H1 (cell line): ENCODE data around the gene WDR27. TPM values are rescaled to one million over a fixed set of nuclear protein-coding genes. Genes with fewer than 3 reads are reported as not detected.

Source experiments
- CTCF ChIA-PET: fragments of 300-600 bp; sonication (Branson Sonifier 250); formaldehyde crosslinking; loops from one replicate; lab custom pipeline; 2021; ENCODE audit not compliant: partially characterized antibody; lab: Charles Lee
- POLR2A ChIA-PET: fragments of 300-600 bp; sonication (Branson Sonifier 250); formaldehyde crosslinking; loops from one replicate; lab custom pipeline; 2021; ENCODE audit warnings: inconsistent platforms; ENCODE audit not compliant: partially characterized antibody; lab: Charles Lee
- DNase-seq, 2 experiments: peaks; one replicate each; pipeline versions ENCODE4 v3.0.0 to v3.0.0-alpha.2; 2010 to 2022; ENCODE audit warnings: low spot score in 2 of 2, low read depth in 1 of 2, mixed read lengths in 1 of 2
- FAIRE-seq: peaks from 2 replicates; lab custom pipeline; 2011; peaks lifted over from hg19 to GRCh38; lab: Jason Lieb, UNC
- H2AFZ ChIP-seq: 2 replicates; pipeline ENCODE4 v1.8.1; 2012; ENCODE audit warnings: low read length, inconsistent platforms
- H2AK5ac ChIP-seq: 2 replicates; pipeline ENCODE4 v1.6.1; 2013; ENCODE audit warnings: low read depth, low read length
- H2BK120ac ChIP-seq: replicated peaks from 2 replicates; pipeline ENCODE3; 2013; ENCODE audit warnings: low read depth, low read length, inconsistent platforms
- H2BK12ac ChIP-seq: 2 replicates; pipeline ENCODE4 v1.6.1; 2013; ENCODE audit warnings: low read depth, low read length
- H2BK15ac ChIP-seq: 2 replicates; pipeline ENCODE4 v1.6.1; 2013; ENCODE audit warnings: low read length
- H2BK20ac ChIP-seq: 2 replicates; pipeline ENCODE4 v1.6.1; 2013; ENCODE audit warnings: low read length
- H2BK5ac ChIP-seq: 2 replicates; pipeline ENCODE4 v1.6.1; 2013; ENCODE audit warnings: low read depth, low read length
- H3K14ac ChIP-seq: 2 replicates; pipeline ENCODE4 v1.6.1; 2013; ENCODE audit warnings: inconsistent platforms; ENCODE audit not compliant: insufficient read length
- H3K18ac ChIP-seq: 2 replicates; pipeline ENCODE4 v1.6.1; 2013; ENCODE audit warnings: low read length; ENCODE audit errors: extremely low read depth
- H3K23ac ChIP-seq: 2 replicates; pipeline ENCODE4 v1.6.1; 2013; ENCODE audit warnings: inconsistent platforms; ENCODE audit not compliant: insufficient read length
- H3K23me2 ChIP-seq: 2 replicates; pipeline ENCODE4 v1.6.1; 2013; ENCODE audit warnings: low read depth, low read length
- H3K27ac ChIP-seq: 2 replicates; pipeline ENCODE4 v1.6.1; 2011; ENCODE audit warnings: low read depth, low read length, inconsistent platforms
- H3K27me3 ChIP-seq, 4 experiments: replicated peaks in 1 of 4; 1 replicate in 1 of 4; 2 replicates in 3 of 4; pipeline versions ENCODE4 v1.6.1 to v1.8.1; 2011 to 2013; ENCODE audit warnings: low read length in 3 of 4, mild to moderate bottlenecking in 3 of 4, inconsistent platforms in 2 of 4, mixed read lengths in 2 of 4, moderate library complexity in 1 of 4; ENCODE audit not compliant: control insufficient read depth in 3 of 4, insufficient read depth in 3 of 4; ENCODE audit errors: extremely low read depth in 1 of 4
- H3K36me3 ChIP-seq, 4 experiments: 2 replicates each; pipeline versions ENCODE4 v1.6.1 to v1.8.1; 2011 to 2013; ENCODE audit warnings: mild to moderate bottlenecking in 4 of 4, low read length in 3 of 4, moderate library complexity in 2 of 4, control low read depth in 1 of 4, inconsistent platforms in 1 of 4; ENCODE audit not compliant: insufficient read depth in 4 of 4, control insufficient read depth in 2 of 4
- H3K4ac ChIP-seq: replicated peaks from 2 replicates; pipeline ENCODE3; 2013; ENCODE audit warnings: low read length, low read depth, mixed read lengths, inconsistent platforms; ENCODE audit not compliant: insufficient read length
- H3K4me1 ChIP-seq, 4 experiments: replicated peaks in 1 of 4; 1 replicate in 1 of 4; 2 replicates in 3 of 4; pipeline versions ENCODE4 v1.6.1 to v1.8.1; 2011 to 2013; ENCODE audit warnings: low read length in 3 of 4, inconsistent platforms in 2 of 4, mixed read lengths in 1 of 4; ENCODE audit not compliant: insufficient read depth in 4 of 4, control insufficient read depth in 3 of 4
- H3K4me2 ChIP-seq, 2 experiments: 2 replicates each; pipeline versions ENCODE4 v1.6.1 to v1.8.1; 2011 to 2013; ENCODE audit warnings: low read depth in 2 of 2, low read length in 2 of 2, control low read depth in 1 of 2, inconsistent platforms in 1 of 2, mild to moderate bottlenecking in 1 of 2; ENCODE audit not compliant: insufficient read depth in 1 of 2
- H3K4me3 ChIP-seq, 4 experiments: fragments of 200-600, 300-600 bp in 1 of 4; sonication (generic), shearing (Covaris generic), sonication (Bioruptor Twin) in 1 of 4; 2 replicates each; pipeline versions ENCODE4 v1.5.1 to v1.8.1; 2011 to 2016; ENCODE audit warnings: low read length in 4 of 4, low read depth in 3 of 4, control low read depth in 2 of 4, inconsistent platforms in 2 of 4, mild to moderate bottlenecking in 2 of 4, mixed read lengths in 1 of 4, moderate library complexity in 1 of 4; ENCODE audit not compliant: insufficient read depth in 2 of 4; ENCODE audit errors: extremely low read depth in 1 of 4
- H3K56ac ChIP-seq: replicated peaks from 2 replicates; pipeline ENCODE3; 2013; ENCODE audit warnings: low read depth, mild to moderate bottlenecking, mixed read lengths, low read length, inconsistent platforms; ENCODE audit not compliant: insufficient read length
- H3K79me1 ChIP-seq: 2 replicates; pipeline ENCODE4 v1.6.1; 2013; ENCODE audit warnings: low read depth, low read length, control low read depth
- H3K79me2 ChIP-seq, 2 experiments: 2 replicates each; pipeline versions ENCODE4 v1.6.1 to v1.8.1; 2012 to 2013; ENCODE audit warnings: low read length in 2 of 2, mild to moderate bottlenecking in 2 of 2, inconsistent platforms in 1 of 2; ENCODE audit not compliant: insufficient read depth in 2 of 2, control insufficient read depth in 1 of 2
- H3K9ac ChIP-seq, 4 experiments: replicated peaks in 1 of 4; 1 replicate in 1 of 4; 2 replicates in 3 of 4; pipeline versions ENCODE4 v1.6.1 to v1.8.1; 2011 to 2013; ENCODE audit warnings: low read depth in 3 of 4, low read length in 3 of 4, control low read depth in 2 of 4, mild to moderate bottlenecking in 2 of 4, moderate library complexity in 2 of 4, inconsistent platforms in 1 of 4; ENCODE audit errors: extremely low read depth in 1 of 4
- H3K9me3 ChIP-seq, 2 experiments: 2 replicates each; pipeline versions ENCODE4 v1.6.1 to v1.8.1; 2012 to 2013; ENCODE audit warnings: mild to moderate bottlenecking in 2 of 2, moderate library complexity in 2 of 2, control low read depth in 1 of 2, inconsistent platforms in 1 of 2, low read depth in 1 of 2, low read length in 1 of 2, mixed read lengths in 1 of 2; ENCODE audit not compliant: insufficient read depth in 2 of 2
- H4K20me1 ChIP-seq, 2 experiments: replicated peaks in 1 of 2; 2 replicates each; pipeline versions ENCODE3 to v1.8.1; 2011 to 2013; ENCODE audit warnings: inconsistent platforms in 2 of 2, low read length in 2 of 2, mild to moderate bottlenecking in 1 of 2; ENCODE audit not compliant: insufficient read depth in 2 of 2, control insufficient read depth in 1 of 2
- H4K5ac ChIP-seq: 2 replicates; pipeline ENCODE4 v1.6.1; 2013; ENCODE audit warnings: low read length, low read depth, mixed read lengths, inconsistent platforms; ENCODE audit not compliant: insufficient read length
- H4K8ac ChIP-seq: 2 replicates; pipeline ENCODE4 v1.8.0; 2013; ENCODE audit warnings: mild to moderate bottlenecking, moderate library complexity, low read length, inconsistent platforms; ENCODE audit not compliant: insufficient read depth; ENCODE audit errors: extremely low read depth
- H4K91ac ChIP-seq: replicated peaks from 2 replicates; pipeline ENCODE3; 2013; ENCODE audit warnings: low read length, mixed read lengths, inconsistent platforms; ENCODE audit not compliant: insufficient read length
- BACH1 ChIP-seq: IDR thresholded peaks from 2 replicates; pipeline ENCODE4 v1.6.1; 2012; ENCODE audit warnings: low read length, improper control_type of control experiment
- CBX8 ChIP-seq: fragments of 300-800, 300-1000 bp; sonication (generic); IDR thresholded peaks from 2 replicates; pipeline ENCODE4 v1.7.1; 2016; ENCODE audit warnings: low read depth, low read length, borderline replicate concordance
- CTCF ChIP-seq, 3 experiments: IDR thresholded peaks; 1 replicate in 2 of 3; 2 replicates in 1 of 3; pipeline versions ENCODE4 v1.5.1 to v1.6.1; 2011; ENCODE audit warnings: low read length in 3 of 3, mild to moderate bottlenecking in 3 of 3, inconsistent platforms in 2 of 3, low read depth in 1 of 3, moderate library complexity in 1 of 3; ENCODE audit not compliant: insufficient read depth in 1 of 3; ENCODE audit errors: control extremely low read depth in 1 of 3
- GTF2F1 ChIP-seq: IDR thresholded peaks from 2 replicates; pipeline ENCODE4 v1.6.1; 2012; ENCODE audit warnings: low read depth, low read length, improper control_type of control experiment, borderline replicate concordance
- KDM4A ChIP-seq: IDR thresholded peaks from one replicate; pipeline ENCODE4 v1.7.1; 2012; ENCODE audit warnings: low read depth, mild to moderate bottlenecking, moderate library complexity, low read length, inconsistent platforms; ENCODE audit not compliant: severe bottlenecking
- KDM5A ChIP-seq: fragments of 200-600 bp; IDR thresholded peaks from 2 replicates; pipeline ENCODE4 v1.7.1; 2012; ENCODE audit warnings: mild to moderate bottlenecking, low read length, inconsistent platforms, mixed read lengths
- PHF8 ChIP-seq: fragments of 200-600 bp; sonication (generic); conservative IDR thresholded peaks from 2 replicates; pipeline ENCODE4 v1.7.1; 2012; ENCODE audit warnings: low read depth, mild to moderate bottlenecking, inconsistent platforms, low read length, moderate library complexity
- RBBP5 ChIP-seq: IDR thresholded peaks from 2 replicates; pipeline ENCODE4 v1.7.1; 2012; ENCODE audit warnings: low read depth, mild to moderate bottlenecking, inconsistent platforms, low read length, moderate library complexity, borderline replicate concordance
- RNF2 ChIP-seq: fragments of 200-900, 300-1000 bp; sonication (generic); IDR thresholded peaks from 2 replicates; pipeline ENCODE4 v1.7.1; 2016; ENCODE audit warnings: borderline replicate concordance, low read depth, mild to moderate bottlenecking, antibody characterized with exemption, low read length; ENCODE audit not compliant: poor library complexity, severe bottlenecking; ENCODE audit errors: missing control alignments
- RXRA ChIP-seq: IDR thresholded peaks from 2 replicates; pipeline ENCODE4 v1.6.1; 2011; ENCODE audit warnings: low read depth, mild to moderate bottlenecking, low read length, moderate library complexity; ENCODE audit not compliant: insufficient read depth
- SP4 ChIP-seq: IDR thresholded peaks from 2 replicates; pipeline ENCODE4 v1.6.1; 2012; ENCODE audit warnings: low read length, inconsistent platforms
- TCF12 ChIP-seq: IDR thresholded peaks from 2 replicates; pipeline ENCODE4 v1.6.1; 2011; ENCODE audit warnings: low read depth, mild to moderate bottlenecking, low read length
- WGBS, 2 experiments: shearing (Covaris generic) in 1 of 2; methylation state at CpG; one replicate each; pipeline versions ENCODE4 v1.1.6 to v1.1.7; 2013 to 2015; ENCODE audit warnings: low lambda C conversion rate in 2 of 2, mixed read lengths in 2 of 2, inconsistent platforms in 1 of 2, low coverage in 1 of 2, missing lambda C conversion rate in 1 of 2; ENCODE audit not compliant: insufficient replicate concordance in 2 of 2, insufficient coverage in 1 of 2, insufficient read length in 1 of 2; ENCODE audit errors: extremely low coverage in 1 of 2, missing lambda C conversion rate in 1 of 2; 5-methylcytosine and 5-hydroxymethylcytosine counted together
- polyA plus RNA-seq, 7 experiments: library from polyadenylated mRNA; depleted of rRNA in 3 of 7; stranded (reverse) in 5 of 7; unstranded in 2 of 7; fragments of >200 nt in 5 of 7; fragments of 200-250 nt in 2 of 7; gene quantifications; 1 replicate in 5 of 7; 2 replicates in 1 of 7; 4 replicates in 1 of 7; pipeline versions ENCODE4 v1.2.1 to v1.2.3, GENCODE V29; 2011 to 2013; ENCODE audit warnings: missing spikeins in 2 of 7, mixed read lengths in 2 of 7
- total RNA-seq: library from RNA; stranded (reverse); fragmentation: NEBNext Ultra II Directional; extraction: Animal tissue kit (Norgen Biotek cat#: 25700); gene quantifications from 2 replicates; pipeline ENCODE4 v1.2.1, GENCODE V29; 2021

The WDR27 gene
- total and polyA plus RNA-seq, 2 of the 8 experiments (the other 6 are each of a cell fraction or from before 2014, with no cell fraction given): 53.6 to 68.6 TPM

- Histone ChIP-seq H2BK120ac (no peak overlapping the region), H2AFZ (no peak overlapping the region), H3K9me3 (no peaks in the 10 kb centered on the region), H3K23ac (no peak overlapping the region), H3K27ac (no peak overlapping the region), H4K5ac (no peak overlapping the region), H3K18ac (no peak overlapping the region), H3K14ac (no peak overlapping the region), H3K23me2 (no peaks in the 10 kb centered on the region), H3K4me2 (no peak overlapping the region), H3K79me2 (no peaks in the 10 kb centered on the region), H3K27me3 (no peaks in the 10 kb centered on the region), H3K4me3 (no peak overlapping the region), H3K4ac (no peak overlapping the region), H2BK20ac (no peak overlapping the region), H2BK12ac (no peak overlapping the region), H4K20me1 (peaks cover 0 to 9% of the 10 kb centered on the region in 2 experiments), H3K9ac (no peak overlapping the region), H2BK5ac (no peak overlapping the region), H3K79me1 (no peaks in the 10 kb centered on the region), H2BK15ac (no peak overlapping the region), H3K56ac (no peak overlapping the region), H3K36me3 (peaks cover 3 to 17% (median 13%) of the 10 kb centered on the region in 4 experiments; a peak in 6 of 8 replicates), H4K91ac (no peak overlapping the region), H2AK5ac (no peak overlapping the region), H4K8ac (no peak overlapping the region), H3K4me1 (no peaks in the 10 kb centered on the region)
- no peak for FAIRE-seq
- TF ChIP-seq KDM4A: no peak
- no peak for TF ChIP-seq KDM5A
- no peak for TF ChIP-seq RBBP5
- no peak for TF ChIP-seq TCF12
- no peak for TF ChIP-seq CTCF (IDR thresholded peaks at IDR 0.05; ENCODE audit: control extremely low read depth in 1 of 3, insufficient read depth in 1 of 3, low read depth in 1 of 3, low read length in 3 of 3)
- TF ChIP-seq RNF2: no peak
- TF ChIP-seq GTF2F1: no peak
- TF ChIP-seq RXRA: no peak
- TF ChIP-seq CBX8: no peak
- no peak for TF ChIP-seq BACH1
- TF ChIP-seq PHF8: no peak
- no peak for TF ChIP-seq SP4
- 92% methylated on average over 19 of the region's 19 CpGs; no CpG with 5 or more reads in 1 of the 2 experiments for WGBS, 2 experiments
- ChIA-PET CTCF (no interaction called here), POLR2A (no interaction called here)
- DNase-seq: no peak
Measured at GRCh38 chr6:169638915-169639314, 62.9 kb downstream of the WDR27 start.
